CD14-positive monocyte (primary cell): ENCODE results near the gene RPS29. TPM values are rescaled to one million over a fixed set of nuclear protein-coding genes. Genes with fewer than 3 reads are reported as not detected.

Experiments
- DNase-seq, 3 donors: peaks; one replicate each; pipeline ENCODE4 v3.0.0-alpha.2; 2011 to 2022
- H2AFZ ChIP-seq: 2 replicates; pipeline ENCODE4 v1.6.0; 2012; ENCODE audit warnings: mild to moderate bottlenecking, low read depth, low read length, inconsistent platforms; ENCODE audit not compliant: insufficient read depth, poor library complexity, severe bottlenecking
- H3K27ac ChIP-seq, 2 donors: 1 replicate in 1 of 2; 2 replicates in 1 of 2; pipeline ENCODE4 v1.5.1; 2012 to 2013; ENCODE audit warnings: low read length in 2 of 2, control low read depth in 1 of 2, inconsistent platforms in 1 of 2, low read depth in 1 of 2, mild to moderate bottlenecking in 1 of 2
- H3K27me3 ChIP-seq, 2 donors: one replicate each; pipeline versions ENCODE4 v1.6.0 to v1.6.1; 2011 to 2013; ENCODE audit warnings: low read length in 2 of 2; ENCODE audit not compliant: control insufficient read depth in 2 of 2, insufficient read depth in 2 of 2
- H3K36me3 ChIP-seq, 2 donors: replicated peaks in 1 of 2; 1 replicate in 1 of 2; 2 replicates in 1 of 2; pipeline versions ENCODE4 v1.5.1 to v1.6.1; 2012 to 2013; ENCODE audit warnings: low read length in 2 of 2, control low read depth in 1 of 2, inconsistent platforms in 1 of 2, mild to moderate bottlenecking in 1 of 2; ENCODE audit not compliant: insufficient read depth in 2 of 2, control insufficient read depth in 1 of 2
- H3K4me1 ChIP-seq, 2 donors: 1 replicate in 1 of 2; 2 replicates in 1 of 2; pipeline versions ENCODE4 v1.5.1 to v1.6.1; 2012 to 2013; ENCODE audit warnings: low read length in 2 of 2, control low read depth in 1 of 2, inconsistent platforms in 1 of 2, mild to moderate bottlenecking in 1 of 2, moderate library complexity in 1 of 2; ENCODE audit not compliant: insufficient read depth in 2 of 2, control insufficient read depth in 1 of 2
- H3K4me2 ChIP-seq: replicated peaks from 2 replicates; pipeline ENCODE3; 2012; ENCODE audit warnings: low read length, moderate library complexity, mild to moderate bottlenecking; ENCODE audit not compliant: poor library complexity, severe bottlenecking; ENCODE audit errors: extremely low read depth
- H3K4me3 ChIP-seq, 3 experiments: fragments of 200-600 bp in 1 of 3; sonication (generic) in 1 of 3; replicated peaks in 1 of 3; 1 replicate in 2 of 3; 2 replicates in 1 of 3; pipeline ENCODE4 v1.5.1; 2011 to 2013; ENCODE audit warnings: low read length in 3 of 3, mild to moderate bottlenecking in 3 of 3, control low read depth in 2 of 3, low read depth in 2 of 3, inconsistent platforms in 1 of 3, moderate library complexity in 1 of 3
- H3K79me2 ChIP-seq: 2 replicates; pipeline ENCODE4 v1.6.0; 2012; ENCODE audit warnings: mild to moderate bottlenecking, control low read depth, inconsistent platforms, low read length, moderate library complexity; ENCODE audit not compliant: insufficient read depth
- H3K9ac ChIP-seq: 2 replicates; pipeline ENCODE4 v1.6.0; 2017; ENCODE audit warnings: low read length, mild to moderate bottlenecking; ENCODE audit not compliant: insufficient read depth, poor library complexity, severe bottlenecking
- H3K9me3 ChIP-seq, 2 donors: replicated peaks in 1 of 2; 1 replicate in 1 of 2; 2 replicates in 1 of 2; pipeline versions ENCODE4 v1.5.1 to v1.6.1; 2012 to 2013; ENCODE audit warnings: low read length in 2 of 2, control low read depth in 1 of 2; ENCODE audit not compliant: control insufficient read depth in 1 of 2, insufficient read depth in 1 of 2
- H4K20me1 ChIP-seq: 2 replicates; pipeline ENCODE4 v1.6.0; 2012; ENCODE audit warnings: mild to moderate bottlenecking, low read length, control low read depth, moderate library complexity; ENCODE audit not compliant: insufficient read depth
- H3K27ac Mint-ChIP-seq, 7 donors: one replicate each; pipeline ENCODE4 v1.8.0; 2020; ENCODE audit warnings: mild to moderate bottlenecking in 7 of 7, mixed read lengths in 7 of 7, moderate library complexity in 6 of 7, inconsistent platforms in 2 of 7
- H3K27me3 Mint-ChIP-seq, 3 donors: one replicate each; pipeline ENCODE4 v1.8.0; 2021 to 2022; ENCODE audit warnings: low read depth in 3 of 3, mild to moderate bottlenecking in 3 of 3, mixed read lengths in 3 of 3, moderate library complexity in 3 of 3, inconsistent platforms in 1 of 3
- H3K36me3 Mint-ChIP-seq, 2 donors: one replicate each; pipeline ENCODE4 v1.8.0; 2020; ENCODE audit warnings: mixed read lengths in 2 of 2, inconsistent platforms in 1 of 2, mild to moderate bottlenecking in 1 of 2
- H3K4me1 Mint-ChIP-seq: one replicate; pipeline ENCODE4 v1.8.0; 2020; ENCODE audit warnings: mild to moderate bottlenecking, mixed read lengths
- H3K4me3 Mint-ChIP-seq, 2 donors: one replicate each; pipeline ENCODE4 v1.8.0; 2020; ENCODE audit warnings: mild to moderate bottlenecking in 2 of 2, mixed read lengths in 2 of 2, moderate library complexity in 1 of 2
- H3K9me3 Mint-ChIP-seq, 7 donors: one replicate each; pipeline ENCODE4 v1.8.0; 2020 to 2022; ENCODE audit warnings: mixed read lengths in 7 of 7, mild to moderate bottlenecking in 6 of 7, moderate library complexity in 6 of 7, inconsistent platforms in 2 of 7
- CTCF ChIP-seq: fragments of 200-600 bp; IDR thresholded peaks from one replicate; pipeline ENCODE4 v1.8.0; 2022; ENCODE audit warnings: antibody characterized with exemption, mild to moderate bottlenecking
- WGBS: methylation state at CpG from one replicate; pipeline ENCODE4 v1.1.5; 2013; ENCODE audit warnings: missing lambda C conversion rate; ENCODE audit not compliant: insufficient coverage; 5-methylcytosine and 5-hydroxymethylcytosine counted together
- intact Hi-C, 2 donors: fragments of 100-400 bp; cut with micrococcal nuclease; formaldehyde crosslinking; loops; one replicate each; pipeline versions ENCODE4 v1.15.0 to v1.15.1; 2023
- polyA plus RNA-seq, 3 donors: library from polyadenylated mRNA; depleted of rRNA in 1 of 3; unstranded in 2 of 3; stranded (reverse) in 1 of 3; fragments of 300-500 nt in 2 of 3; fragments of >200 nt in 1 of 3; fragmentation: Illumina TruSeq in 2 of 3; gene quantifications; 1 replicate in 2 of 3; 2 replicates in 1 of 3; pipeline ENCODE4 v1.2.3, GENCODE V29; 2012 to 2021

RPS29 gene
- polyA plus RNA-seq, 3 donors, result 2,325 to 4,497 (median 2,965) TPM

- Histone ChIP-seq H3K36me3 (no peaks in the 10 kb centered on the region), H3K4me3 (no peak overlapping the region), H3K27ac (no peak overlapping the region), H3K27me3 (no peaks in the 10 kb centered on the region), H3K9me3 (no peaks in the 10 kb centered on the region), H4K20me1 (no peaks in the 10 kb centered on the region), H3K9ac (no peak overlapping the region), H2AFZ (no peak overlapping the region), H3K4me2 (no peak overlapping the region), H3K4me1 (no peaks in the 10 kb centered on the region), H3K79me2 (no peaks in the 10 kb centered on the region)
- WGBS, result 100% methylated on average over 1 of the region's 2 CpGs
- no peak overlapping the region for H3K4me3 Mint-ChIP-seq
- no peaks in the 10 kb centered on the region for H3K4me1 Mint-ChIP-seq
- intact Hi-C loops, result no loop called here
- DNase-seq, result no peak
- H3K9me3 Mint-ChIP-seq, result peaks cover 0 to 9% (median 0%) of the 10 kb centered on the region in 7 donors
- no peak for TF ChIP-seq CTCF
- peak overlapping the region in 1 of 7 donors; percentile 13 for H3K27ac Mint-ChIP-seq
- peaks cover 1 to 6% (median 2%) of the 10 kb centered on the region in 3 donors for H3K27me3 Mint-ChIP-seq
- H3K36me3 Mint-ChIP-seq, result no peaks in the 10 kb centered on the region
Measured at GRCh38 chr14:49551569-49551968, 34.6 kb downstream of the RPS29 start.

GRCh38 chr14:49550286-49551184 lies 35.6 kb downstream of the RPS29 start:
- no peaks in the 10 kb centered on the region for H4K20me1 ChIP-seq
- no peak overlapping the region for H2AFZ ChIP-seq
- H3K27ac ChIP-seq, result no peak overlapping the region
- no peaks in the 10 kb centered on the region for H3K4me1 ChIP-seq
- no peaks in the 10 kb centered on the region for H3K27me3 ChIP-seq
- Mint-ChIP-seq H3K4me3 (no peak overlapping the region), H3K27ac (no peak overlapping the region), H3K36me3 (no peaks in the 10 kb centered on the region), H3K9me3 (peaks cover 0 to 9% (median 0%) of the 10 kb centered on the region in 7 donors), H3K27me3 (peaks cover 0 to 6% (median 2%) of the 10 kb centered on the region in 3 donors), H3K4me1 (no peaks in the 10 kb centered on the region)
- H3K4me3 ChIP-seq, result no peak overlapping the region
- no CpG with 5 or more reads among the region's 5 CpGs for WGBS
- no peaks in the 10 kb centered on the region for H3K9me3 ChIP-seq
- H3K79me2 ChIP-seq, result no peaks in the 10 kb centered on the region
- no peak for DNase-seq
- no peak overlapping the region for H3K4me2 ChIP-seq
- no peak overlapping the region for H3K9ac ChIP-seq
- TF ChIP-seq CTCF, result no peak
- H3K36me3 ChIP-seq, result no peaks in the 10 kb centered on the region
- intact Hi-C loops, result no loop called here
